HepG2 (cell line): ENCODE data around the gene USP36. TPM values are rescaled to one million over a fixed set of nuclear protein-coding genes. Genes with fewer than 3 reads are reported as not detected.

Experiments used
- ATF5 ChIP-seq: sonication (generic); formaldehyde crosslinking; IDR thresholded peaks from 2 replicates; pipeline ENCODE4 v1.4.0; 2020; ENCODE audit warnings: mild to moderate bottlenecking, low read depth, missing genetic modification reagents
- CHCHD3 ChIP-seq: sonication (generic); formaldehyde crosslinking; IDR thresholded peaks from 2 replicates; pipeline ENCODE4 v1.8.0; 2022; ENCODE audit warnings: mild to moderate bottlenecking, missing genetic modification reagents, moderate library complexity
- DPF2 ChIP-seq: sonication (generic); formaldehyde crosslinking; IDR thresholded peaks from 2 replicates; pipeline ENCODE4 v1.4.0; 2020; ENCODE audit warnings: mild to moderate bottlenecking, low read depth, missing genetic modification reagents, borderline replicate concordance
- FOXO4 ChIP-seq: sonication (generic); formaldehyde crosslinking; conservative IDR thresholded peaks from 2 replicates; pipeline ENCODE4 v1.8.1; 2023; ENCODE audit warnings: missing genetic modification reagents
- GPN1 ChIP-seq: sonication (generic); formaldehyde crosslinking; IDR thresholded peaks from 2 replicates; pipeline ENCODE4 v1.5.1; 2020; ENCODE audit warnings: missing genetic modification reagents, borderline replicate concordance
- HNRNPLL ChIP-seq: fragments of 200-400 bp; formaldehyde crosslinking; IDR thresholded peaks from 2 replicates; pipeline ENCODE4 v1.6.1; 2017; ENCODE audit warnings: mild to moderate bottlenecking, low read depth, low read length; ENCODE audit not compliant: poor library complexity, severe bottlenecking
- MTA3 ChIP-seq: sonication (generic); formaldehyde crosslinking; IDR thresholded peaks from 2 replicates; pipeline ENCODE4 v1.4.0; 2020; ENCODE audit warnings: missing genetic modification reagents
- PCBP2 ChIP-seq: fragments of 200-400 bp; formaldehyde crosslinking; optimal IDR thresholded peaks from 2 replicates; pipeline ENCODE3; 2018; ENCODE audit warnings: low read length, low read depth; ENCODE audit not compliant: poor library complexity, severe bottlenecking
- SMYD3 ChIP-seq: sonication (generic); formaldehyde crosslinking; IDR thresholded peaks from 2 replicates; pipeline ENCODE4 v1.8.1; 2023; ENCODE audit warnings: mild to moderate bottlenecking, missing genetic modification reagents
- ZBTB4 ChIP-seq: sonication (generic); formaldehyde crosslinking; IDR thresholded peaks from 2 replicates; pipeline ENCODE4 v1.4.0; 2020; ENCODE audit warnings: missing genetic modification reagents, mild to moderate bottlenecking, borderline replicate concordance
- ZKSCAN8 ChIP-seq: IDR thresholded peaks from 2 replicates; pipeline ENCODE4 v1.6.1; 2016; ENCODE audit warnings: borderline replicate concordance, missing genetic modification reagents, missing compliant biosample characterization
- ZNF317 ChIP-seq: sonication (generic); formaldehyde crosslinking; IDR thresholded peaks from 2 replicates; pipeline ENCODE4 v1.5.0; 2020; ENCODE audit warnings: mild to moderate bottlenecking, missing genetic modification reagents
- ZNF326 ChIP-seq: sonication (generic); formaldehyde crosslinking; IDR thresholded peaks from 2 replicates; pipeline ENCODE4 v1.4.0; 2020; ENCODE audit warnings: missing genetic modification reagents, borderline replicate concordance
- ZSCAN5A ChIP-seq: sonication (generic); formaldehyde crosslinking; IDR thresholded peaks from 2 replicates; pipeline ENCODE4 v1.8.0; 2022; ENCODE audit warnings: mild to moderate bottlenecking, missing genetic modification reagents, borderline replicate concordance
- polyA plus RNA-seq, 8 experiments: library from polyadenylated mRNA; depleted of rRNA in 3 of 8; stranded (reverse) in 7 of 8; unstranded in 1 of 8; fragments of >200 nt; fragmentation: Illumina TruSeq in 4 of 8; extraction: Trizol in 4 of 8; gene quantifications; 2 replicates each; pipeline versions ENCODE4 v1.2.1 to v1.2.3, GENCODE V29; 2011 to 2016; ENCODE audit warnings: low read depth in 4 of 8, missing spikeins in 1 of 8, mixed read lengths in 1 of 8; ENCODE audit not compliant: insufficient read depth in 1 of 8
- total RNA-seq, 5 experiments: library from RNA; depleted of rRNA; stranded (reverse); fragments of >200 nt; fragmentation: Illumina TruSeq; extraction: Trizol; gene quantifications; 2 replicates each; pipeline ENCODE4 v1.2.3, GENCODE V29; 2016; ENCODE audit warnings: low read depth in 1 of 5
- TF ChIP-seq, protein P1 (sequence below): sonication (generic); formaldehyde crosslinking; IDR thresholded peaks from 2 replicates; pipeline ENCODE4 v1.4.0; 2020; ENCODE audit warnings: missing genetic modification reagents
- TF ChIP-seq, protein P2 (sequence below): sonication (generic); formaldehyde crosslinking; IDR thresholded peaks from 2 replicates; pipeline ENCODE4 v1.8.1; 2023; ENCODE audit warnings: mild to moderate bottlenecking, inconsistent platforms, moderate library complexity, missing genetic modification reagents, borderline replicate concordance
- TF ChIP-seq, protein P3 (sequence below): sonication (generic); formaldehyde crosslinking; IDR thresholded peaks from 2 replicates; pipeline ENCODE4 v1.8.0; 2022; ENCODE audit warnings: mild to moderate bottlenecking, missing genetic modification reagents, moderate library complexity

USP36 gene
- total and polyA plus RNA-seq, 2 of the 13 experiments (the other 11 are each of a cell fraction or from before 2014, with no cell fraction given): 29.6 to 45.9 TPM

GRCh38 chr17:78748048-78748729 lies 92.4 kb downstream of the USP36 start (continued):
- TF ChIP-seq, protein P1, sequence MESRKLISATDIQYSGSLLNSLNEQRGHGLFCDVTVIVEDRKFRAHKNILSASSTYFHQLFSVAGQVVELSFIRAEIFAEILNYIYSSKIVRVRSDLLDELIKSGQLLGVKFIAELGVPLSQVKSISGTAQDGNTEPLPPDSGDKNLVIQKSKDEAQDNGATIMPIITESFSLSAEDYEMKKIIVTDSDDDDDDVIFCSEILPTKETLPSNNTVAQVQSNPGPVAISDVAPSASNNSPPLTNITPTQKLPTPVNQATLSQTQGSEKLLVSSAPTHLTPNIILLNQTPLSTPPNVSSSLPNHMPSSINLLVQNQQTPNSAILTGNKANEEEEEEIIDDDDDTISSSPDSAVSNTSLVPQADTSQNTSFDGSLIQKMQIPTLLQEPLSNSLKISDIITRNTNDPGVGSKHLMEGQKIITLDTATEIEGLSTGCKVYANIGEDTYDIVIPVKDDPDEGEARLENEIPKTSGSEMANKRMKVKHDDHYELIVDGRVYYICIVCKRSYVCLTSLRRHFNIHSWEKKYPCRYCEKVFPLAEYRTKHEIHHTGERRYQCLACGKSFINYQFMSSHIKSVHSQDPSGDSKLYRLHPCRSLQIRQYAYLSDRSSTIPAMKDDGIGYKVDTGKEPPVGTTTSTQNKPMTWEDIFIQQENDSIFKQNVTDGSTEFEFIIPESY (CRISPR knock-in tag): peak; percentile 78
- peak; percentile 97 for TF ChIP-seq DPF2 (CRISPR knock-in tag)
- no peak for TF ChIP-seq ZSCAN5A (CRISPR knock-in tag)
- no peak for TF ChIP-seq GPN1
- TF ChIP-seq ZNF317 (CRISPR knock-in tag): no peak; the same call in 1 of the 2 replicates
- TF ChIP-seq PCBP2: no peak
- no peak for TF ChIP-seq FOXO4 (CRISPR knock-in tag)
- TF ChIP-seq, protein P2, sequence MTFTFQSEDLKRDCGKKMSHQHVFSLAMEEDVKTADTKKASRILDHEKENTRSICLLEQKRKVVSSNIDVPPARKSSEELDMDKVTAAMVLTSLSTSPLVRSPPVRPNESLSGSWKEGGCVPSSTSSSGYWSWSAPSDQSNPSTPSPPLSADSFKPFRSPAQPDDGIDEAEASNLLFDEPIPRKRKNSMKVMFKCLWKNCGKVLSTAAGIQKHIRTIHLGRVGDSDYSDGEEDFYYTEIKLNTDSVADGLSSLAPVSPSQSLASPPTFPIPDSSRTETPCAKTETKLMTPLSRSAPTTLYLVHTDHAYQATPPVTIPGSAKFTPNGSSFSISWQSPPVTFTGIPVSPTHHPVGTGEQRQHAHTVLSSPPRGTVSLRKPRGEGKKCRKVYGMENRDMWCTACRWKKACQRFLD: no peak
- 0 out of 2 replicates have a peak, but pooled peaks have one; percentile 37 for TF ChIP-seq ZKSCAN8
- no peak for TF ChIP-seq ZBTB4
- TF ChIP-seq ZNF326 (CRISPR knock-in tag): no peak
- peak; percentile 75; the same call in 1 of the 2 replicates for TF ChIP-seq ATF5 (CRISPR knock-in tag)
- 0 out of 2 replicates have a peak, but pooled peaks have one; percentile 8 for TF ChIP-seq SMYD3 (CRISPR knock-in tag)
- TF ChIP-seq, protein P3, sequence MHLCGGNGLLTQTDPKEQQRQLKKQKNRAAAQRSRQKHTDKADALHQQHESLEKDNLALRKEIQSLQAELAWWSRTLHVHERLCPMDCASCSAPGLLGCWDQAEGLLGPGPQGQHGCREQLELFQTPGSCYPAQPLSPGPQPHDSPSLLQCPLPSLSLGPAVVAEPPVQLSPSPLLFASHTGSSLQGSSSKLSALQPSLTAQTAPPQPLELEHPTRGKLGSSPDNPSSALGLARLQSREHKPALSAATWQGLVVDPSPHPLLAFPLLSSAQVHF (CRISPR knock-in tag): no peak
- no peak for TF ChIP-seq HNRNPLL
- TF ChIP-seq CHCHD3 (CRISPR knock-in tag): no peak
- TF ChIP-seq MTA3 (CRISPR knock-in tag): no peak
